Transverse colon (tissue), 4 donors: ENCODE data around the gene AADAT. TPM values are rescaled to one million over a fixed set of nuclear protein-coding genes. Genes with fewer than 3 reads are reported as not detected.

Experiments used
- small RNA-seq, 4 donors: library from RNA; depleted of rRNA; stranded (forward); fragments of <200 nt; gene quantifications; one replicate each; pipeline ENCODE3, GENCODE V24; 2016
- total RNA-seq, 4 donors: library from RNA; depleted of rRNA; stranded (reverse); fragments of >200 nt; gene quantifications; one replicate each; pipeline ENCODE4 v1.1.0, GENCODE V29; 2016

Gene AADAT
- total RNA-seq, 4 donors from 2014 or later: 2.7 to 10.9 (median 4.0) TPM; not detected in 1

Small RNA genes lying within 50 kb of the gene (small RNA-seq; reads per million reads assigned to genes)
- 0 reads per million in 4 donors for gene APOBEC3AP1

Other genes starting within 250 kb of the AADAT start
- 10 to 100 TPM in 1 of 4 donors, 1 to 10 TPM in 2, under 1 TPM in 1; 0.60 to 25.4 (median 3.6) TPM for gene MFAP3L, start 63.6 kb downstream of the AADAT start, total RNA-seq